ENCODE measurements around the gene CTAGE8.
"Not testable (repeated sequence)": the region's sequence is repeated elsewhere in the genome, so short reads cannot be mapped to it uniquely, and the experiment has no call there.

DNA sequence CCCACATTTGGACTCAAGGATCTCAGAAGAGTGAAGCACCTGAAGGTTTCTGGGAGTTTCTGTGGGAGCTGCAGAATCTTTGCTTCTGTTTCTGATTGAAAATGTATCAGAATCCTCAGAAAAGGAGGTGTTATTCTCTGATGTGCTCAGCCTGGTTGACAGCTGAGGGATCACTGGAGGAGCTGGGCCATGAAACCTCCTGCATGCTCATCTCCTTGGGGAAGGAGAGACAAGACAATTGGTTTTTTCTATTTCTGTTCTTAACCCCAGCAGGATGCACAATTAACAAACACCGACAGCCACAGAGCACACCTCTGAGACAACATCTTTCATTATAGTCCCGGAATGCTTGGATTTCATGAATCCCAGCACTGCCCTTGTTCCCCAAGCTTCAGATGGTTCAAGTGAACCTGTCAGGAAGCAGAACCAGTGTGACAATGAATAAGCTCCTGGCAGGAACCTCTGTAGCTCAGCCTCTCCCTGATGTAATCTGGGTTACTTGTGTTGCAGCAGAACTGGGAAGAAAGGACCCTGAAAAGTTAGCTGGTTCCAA is 30.5 kb downstream of the CTAGE8 start:
- not testable (repeated sequence) for TF ChIP-seq POLR2A (IDR thresholded peaks at IDR 0.05)
- TF ChIP-seq, protein P1, sequence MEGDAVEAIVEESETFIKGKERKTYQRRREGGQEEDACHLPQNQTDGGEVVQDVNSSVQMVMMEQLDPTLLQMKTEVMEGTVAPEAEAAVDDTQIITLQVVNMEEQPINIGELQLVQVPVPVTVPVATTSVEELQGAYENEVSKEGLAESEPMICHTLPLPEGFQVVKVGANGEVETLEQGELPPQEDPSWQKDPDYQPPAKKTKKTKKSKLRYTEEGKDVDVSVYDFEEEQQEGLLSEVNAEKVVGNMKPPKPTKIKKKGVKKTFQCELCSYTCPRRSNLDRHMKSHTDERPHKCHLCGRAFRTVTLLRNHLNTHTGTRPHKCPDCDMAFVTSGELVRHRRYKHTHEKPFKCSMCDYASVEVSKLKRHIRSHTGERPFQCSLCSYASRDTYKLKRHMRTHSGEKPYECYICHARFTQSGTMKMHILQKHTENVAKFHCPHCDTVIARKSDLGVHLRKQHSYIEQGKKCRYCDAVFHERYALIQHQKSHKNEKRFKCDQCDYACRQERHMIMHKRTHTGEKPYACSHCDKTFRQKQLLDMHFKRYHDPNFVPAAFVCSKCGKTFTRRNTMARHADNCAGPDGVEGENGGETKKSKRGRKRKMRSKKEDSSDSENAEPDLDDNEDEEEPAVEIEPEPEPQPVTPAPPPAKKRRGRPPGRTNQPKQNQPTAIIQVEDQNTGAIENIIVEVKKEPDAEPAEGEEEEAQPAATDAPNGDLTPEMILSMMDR (IDR thresholded peaks at IDR 0.05 in 4 of 5, conservative IDR thresholded peaks at IDR 0.05 in 1 of 5): not testable (repeated sequence)
